CD4-positive, alpha-beta T cell treated with Interleukin-15 for 1 hour (primary cell): ENCODE measurements around the gene HSD17B11.
"Not testable (repeated sequence)": the region's sequence is repeated elsewhere in the genome, so short reads cannot be mapped to it uniquely, and the experiment has no call there.

Source experiments
- DNase-seq: peaks from one replicate; pipeline ENCODE4 v3.0.0-alpha.2; 2020

HSD17B11 gene

DNA sequence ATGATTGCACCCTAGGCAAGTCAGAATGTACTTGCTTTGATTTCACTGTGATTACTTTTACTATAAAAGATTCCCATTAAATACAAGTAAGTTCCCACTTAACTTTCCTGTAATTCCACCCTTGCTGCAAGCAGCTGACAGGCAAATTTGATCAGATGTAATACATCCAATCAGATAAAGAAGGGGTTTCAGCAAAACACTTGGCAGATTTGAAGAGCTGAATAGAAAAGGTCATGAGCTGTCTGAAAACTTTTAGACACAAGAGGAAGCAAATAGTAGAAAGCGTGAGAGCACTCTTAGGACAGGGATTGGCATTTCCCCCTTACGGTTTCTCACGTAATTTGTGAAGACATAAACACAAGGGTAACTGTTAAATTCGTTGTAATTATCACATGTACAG, 91.1 kb downstream of the HSD17B11 start:
- DNase-seq = no peak

DNA sequence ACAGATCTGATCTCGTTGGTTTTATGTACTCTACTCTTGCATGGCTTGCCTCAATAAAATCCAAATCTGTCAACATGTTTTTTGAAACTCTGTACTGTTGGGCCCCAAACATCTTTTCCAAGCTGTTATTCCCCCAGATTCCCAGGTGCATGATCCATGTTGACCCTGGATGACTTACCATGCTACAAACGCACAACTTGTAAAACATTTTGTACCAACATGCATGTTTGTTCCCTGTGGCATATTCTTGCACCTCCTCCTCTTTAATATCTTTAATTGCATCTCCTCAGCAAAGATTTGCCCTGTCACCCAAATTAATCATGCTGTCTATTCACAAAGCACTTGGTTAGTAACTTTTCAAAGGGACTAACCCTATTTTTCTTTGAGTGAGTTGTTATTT, 92.6 kb downstream of the HSD17B11 start:
- no peak for DNase-seq

DNA sequence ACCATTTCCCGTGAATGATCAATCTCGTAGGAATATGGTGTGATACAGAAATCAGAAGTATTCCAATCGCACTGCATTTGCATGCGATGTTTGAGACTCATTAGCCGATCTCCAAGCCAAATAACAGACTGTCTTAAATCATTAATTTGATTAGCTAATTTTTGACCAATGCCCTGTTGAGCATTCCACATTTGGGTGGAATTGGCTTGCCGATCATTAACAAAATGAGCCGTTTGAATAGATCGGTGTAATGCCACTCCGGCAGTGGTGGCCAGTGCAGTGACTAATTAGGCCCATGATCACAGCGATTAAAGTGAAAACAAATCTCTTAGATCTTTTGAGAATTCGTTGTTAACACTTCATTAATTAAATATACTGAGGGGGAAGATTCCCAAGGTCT, 96.1 kb downstream of the HSD17B11 start:
- DNase-seq = not testable (repeated sequence)

DNA sequence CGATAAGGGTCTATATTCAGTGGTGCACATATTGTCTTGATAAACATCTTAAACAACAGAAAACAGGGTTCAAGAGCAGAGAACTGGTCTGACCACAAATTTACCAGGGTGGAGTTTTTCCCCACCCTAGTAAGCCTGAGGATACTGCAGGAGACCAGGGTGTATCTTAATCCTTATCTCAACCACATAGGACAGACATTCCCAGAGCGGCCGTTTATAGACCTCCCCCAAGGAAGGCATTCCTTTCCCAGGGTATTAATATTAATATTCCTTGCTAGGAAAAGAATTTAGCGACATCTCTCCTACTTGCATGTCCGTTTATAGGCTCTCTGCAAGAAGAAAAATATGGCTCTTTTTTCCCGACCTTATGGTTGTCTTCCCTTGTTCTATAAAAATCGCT, 97.1 kb downstream of the HSD17B11 start:
- DNase-seq = not testable (repeated sequence)

DNA sequence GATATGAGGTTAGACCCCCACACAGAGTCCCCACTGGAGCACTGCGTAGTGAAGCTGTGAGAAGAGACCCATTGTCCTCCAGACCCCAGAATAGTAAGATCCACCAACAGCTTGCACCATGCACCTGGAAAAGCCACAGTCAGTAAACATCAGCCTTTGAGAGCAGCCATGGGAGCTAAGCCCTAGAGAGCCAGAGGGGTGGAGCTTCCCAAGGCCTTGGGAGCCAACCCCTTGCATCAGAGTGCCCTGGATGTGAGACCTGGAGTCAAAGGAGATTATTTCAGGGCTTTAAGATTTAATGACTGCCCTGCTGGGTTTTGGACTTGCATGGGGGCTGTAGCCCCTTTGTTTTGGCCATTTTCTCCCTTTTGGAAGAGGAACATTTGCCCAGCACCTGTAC, 104.0 kb downstream of the HSD17B11 start:
- no peak for DNase-seq
